ENCODE measurements around the gene NT5C2. TPM values are rescaled to one million over a fixed set of nuclear protein-coding genes. Genes with fewer than 3 reads are reported as not detected.
A peak's percentile ranks its signal among the peaks of the same experiment; 100 is the strongest.

NT5C2 gene
- total RNA-seq, 2 experiments from 2014 or later = 39.1 to 43.0 TPM

DNA sequence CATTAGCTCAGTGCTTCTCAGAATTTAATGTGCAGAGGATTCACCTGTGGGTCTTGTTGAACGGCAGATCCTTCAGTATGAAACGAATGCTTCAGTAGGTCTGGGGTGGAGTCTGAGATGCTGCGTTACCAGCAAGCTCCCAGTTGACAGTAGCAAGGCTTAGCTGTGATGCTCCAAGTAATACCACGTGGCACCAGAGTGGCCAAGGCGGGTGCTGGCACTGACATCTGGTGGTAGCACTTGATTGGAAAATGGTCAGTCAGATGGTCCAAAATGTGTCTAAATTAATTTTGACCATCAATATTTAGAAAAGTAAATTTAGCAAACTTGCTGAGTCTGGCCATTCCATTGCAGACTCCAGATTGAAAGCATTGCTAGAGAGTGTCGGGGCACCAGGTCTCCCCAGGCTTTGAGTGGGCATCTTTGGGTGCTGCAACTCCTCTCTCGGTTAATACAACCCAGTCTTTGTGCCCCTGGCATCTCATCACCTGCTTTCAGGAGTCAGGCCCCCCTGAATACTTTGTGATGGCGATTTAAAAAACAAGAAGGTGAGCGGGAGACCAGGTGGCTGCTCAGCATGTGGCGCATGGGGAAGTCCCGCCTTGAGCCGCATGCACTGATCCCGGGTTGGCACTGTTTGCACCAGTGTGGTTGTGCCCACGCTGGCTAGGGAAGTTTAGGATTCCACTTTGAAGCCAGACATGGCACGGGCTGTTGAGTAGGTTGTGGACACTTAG is 130.1 kb downstream of the NT5C2 start:
- Mint-ChIP-seq H3K4me1 (ENCODE audit: low read depth) (no peaks in the 10 kb centered on the region), H3K36me3 (ENCODE audit: low read depth) (no peaks in the 10 kb centered on the region), H3K27me3 (no peaks in the 10 kb centered on the region), H3K27ac (no peak overlapping the region), H3K9me3 (no peaks in the 10 kb centered on the region), H3K4me3 (no peak overlapping the region)
- POLR2A ChIA-PET = no interaction called here
- ATAC-seq (no peak), DNase-seq (no peak)
- TF ChIP-seq, protein P1, sequence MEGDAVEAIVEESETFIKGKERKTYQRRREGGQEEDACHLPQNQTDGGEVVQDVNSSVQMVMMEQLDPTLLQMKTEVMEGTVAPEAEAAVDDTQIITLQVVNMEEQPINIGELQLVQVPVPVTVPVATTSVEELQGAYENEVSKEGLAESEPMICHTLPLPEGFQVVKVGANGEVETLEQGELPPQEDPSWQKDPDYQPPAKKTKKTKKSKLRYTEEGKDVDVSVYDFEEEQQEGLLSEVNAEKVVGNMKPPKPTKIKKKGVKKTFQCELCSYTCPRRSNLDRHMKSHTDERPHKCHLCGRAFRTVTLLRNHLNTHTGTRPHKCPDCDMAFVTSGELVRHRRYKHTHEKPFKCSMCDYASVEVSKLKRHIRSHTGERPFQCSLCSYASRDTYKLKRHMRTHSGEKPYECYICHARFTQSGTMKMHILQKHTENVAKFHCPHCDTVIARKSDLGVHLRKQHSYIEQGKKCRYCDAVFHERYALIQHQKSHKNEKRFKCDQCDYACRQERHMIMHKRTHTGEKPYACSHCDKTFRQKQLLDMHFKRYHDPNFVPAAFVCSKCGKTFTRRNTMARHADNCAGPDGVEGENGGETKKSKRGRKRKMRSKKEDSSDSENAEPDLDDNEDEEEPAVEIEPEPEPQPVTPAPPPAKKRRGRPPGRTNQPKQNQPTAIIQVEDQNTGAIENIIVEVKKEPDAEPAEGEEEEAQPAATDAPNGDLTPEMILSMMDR (IDR thresholded peaks at IDR 0.05) = no peak
- CTCF ChIA-PET = interaction anchor here (1.3 to 12.4 kb wide), 3 partner anchors 144 to 183 kb away, joined by 3 to 144 read pairs (median 10); partner anchors contain the start of genes CNNM2 and RPEL1
- intact Hi-C loops (cut with micrococcal nuclease) = no loop called here

DNA sequence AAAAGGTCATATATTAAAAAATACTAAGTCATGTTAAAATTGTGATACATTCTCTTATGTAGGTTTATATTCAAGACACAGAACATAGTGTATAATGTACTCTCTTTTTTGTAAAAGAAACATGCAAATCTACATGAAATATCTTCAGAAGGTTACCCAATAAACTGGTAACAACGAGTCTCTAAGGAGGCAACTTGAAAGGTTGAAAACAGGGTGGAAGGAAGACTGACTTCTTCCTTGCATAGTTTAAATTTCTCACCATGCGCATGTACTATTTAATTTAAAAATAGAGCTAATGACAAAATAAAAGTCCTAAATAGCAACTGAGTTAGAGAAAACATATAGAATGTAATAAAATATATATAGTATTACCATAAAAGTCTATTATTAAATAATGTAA is 132.5 kb downstream of the NT5C2 start:
- H3K9me3 Mint-ChIP-seq = no peaks in the 10 kb centered on the region
- no peak overlapping the region for H3K27ac Mint-ChIP-seq
- H3K27me3 Mint-ChIP-seq = no peaks in the 10 kb centered on the region
- no peaks in the 10 kb centered on the region for H3K4me1 Mint-ChIP-seq (ENCODE audit: low read depth)
- CTCF ChIA-PET = interaction anchor here (12.4 kb wide), 1 partner anchor 141 kb away, joined by 144 read pairs; the partner anchor contains the start of gene CNNM2
- TF ChIP-seq, protein P1 (IDR thresholded peaks at IDR 0.05) = no peak
- no peak for ATAC-seq
- no peak overlapping the region for H3K4me3 Mint-ChIP-seq
- DNase-seq = no peak
- H3K36me3 Mint-ChIP-seq (ENCODE audit: low read depth) = peaks cover 3% of the 10 kb centered on the region
- POLR2A ChIA-PET = no interaction called here
- intact Hi-C loops (cut with micrococcal nuclease) = no loop called here

DNA sequence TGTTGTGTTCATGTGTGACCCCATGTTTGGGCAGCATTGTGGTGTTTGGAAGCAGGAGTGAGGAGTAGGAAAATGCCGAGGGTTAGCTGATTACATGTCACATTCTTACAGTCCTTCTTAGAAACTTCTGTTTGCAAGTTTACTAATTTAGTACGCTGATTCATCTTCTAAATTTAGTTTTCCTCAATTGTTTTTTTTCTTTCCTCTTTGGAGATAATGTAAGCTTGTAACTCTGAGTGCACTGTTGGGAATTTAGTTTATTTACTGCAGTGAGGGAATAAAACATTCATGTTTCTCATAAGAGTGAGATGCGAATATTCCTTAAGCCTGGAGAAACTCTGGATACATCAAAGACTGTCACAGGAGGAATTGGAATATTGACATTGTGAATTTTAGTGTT is 135.0 kb downstream of the NT5C2 start:
- intact Hi-C loops (cut with micrococcal nuclease) = no loop called here
- ATAC-seq (no peak), DNase-seq (no peak)
- TF ChIP-seq, protein P1 (IDR thresholded peaks at IDR 0.05) = no peak
- Mint-ChIP-seq H3K4me1 (ENCODE audit: low read depth) (peaks cover 18% of the 10 kb centered on the region), H3K36me3 (ENCODE audit: low read depth) (peaks cover 3% of the 10 kb centered on the region), H3K9me3 (no peaks in the 10 kb centered on the region), H3K27me3 (no peaks in the 10 kb centered on the region), H3K27ac (no peak overlapping the region), H3K4me3 (no peak overlapping the region)
- ChIA-PET CTCF (no interaction called here), POLR2A (interaction anchor here (0.7 to 1.0 kb wide), 2 partner anchors 45 to 140 kb away, joined by 3 to 4 read pairs; partner anchors contain the start of gene CNNM2)

DNA sequence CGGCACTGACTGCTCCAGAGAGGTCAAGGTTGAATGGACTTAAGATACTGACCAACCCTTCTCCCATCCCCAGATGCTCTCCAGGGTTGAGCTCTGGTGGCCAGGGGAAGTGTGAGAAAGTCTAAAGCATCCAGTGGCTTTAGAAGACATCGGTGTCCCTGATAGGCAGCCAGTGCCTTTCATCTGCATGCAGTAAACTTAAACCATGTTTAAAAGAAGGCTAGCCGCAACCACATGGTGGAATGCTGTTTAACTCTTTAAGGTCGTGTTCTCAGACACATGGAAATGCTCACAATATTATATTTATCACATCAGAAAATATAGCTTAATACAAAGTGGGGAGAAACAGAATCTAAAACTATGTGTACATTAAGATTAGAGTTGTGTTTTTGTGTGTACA is 138.0 kb downstream of the NT5C2 start:
- H3K4me1 Mint-ChIP-seq (ENCODE audit: low read depth) = peaks cover 18% of the 10 kb centered on the region
- intact Hi-C loops (cut with micrococcal nuclease) = no loop called here
- H3K27ac Mint-ChIP-seq = no peak overlapping the region
- no peaks in the 10 kb centered on the region for H3K27me3 Mint-ChIP-seq
- no peaks in the 10 kb centered on the region for H3K9me3 Mint-ChIP-seq
- no peak for DNase-seq
- no peak overlapping the region for H3K4me3 Mint-ChIP-seq
- no peak for ATAC-seq
- TF ChIP-seq, protein P1 (IDR thresholded peaks at IDR 0.05) = no peak
- peaks cover 3% of the 10 kb centered on the region for H3K36me3 Mint-ChIP-seq (ENCODE audit: low read depth)
- CTCF ChIA-PET = interaction anchor here (0.7 to 5.9 kb wide), 5 partner anchors 14 to 138 kb away, joined by 3 to 45 read pairs (median 5); partner anchors contain the start of gene CNNM2
- POLR2A ChIA-PET = interaction anchor here (0.9 to 1.1 kb wide), 4 partner anchors 9 to 369 kb away, joined by 3 to 5 read pairs (median 3); partner anchors contain the start of gene CNNM2

DNA sequence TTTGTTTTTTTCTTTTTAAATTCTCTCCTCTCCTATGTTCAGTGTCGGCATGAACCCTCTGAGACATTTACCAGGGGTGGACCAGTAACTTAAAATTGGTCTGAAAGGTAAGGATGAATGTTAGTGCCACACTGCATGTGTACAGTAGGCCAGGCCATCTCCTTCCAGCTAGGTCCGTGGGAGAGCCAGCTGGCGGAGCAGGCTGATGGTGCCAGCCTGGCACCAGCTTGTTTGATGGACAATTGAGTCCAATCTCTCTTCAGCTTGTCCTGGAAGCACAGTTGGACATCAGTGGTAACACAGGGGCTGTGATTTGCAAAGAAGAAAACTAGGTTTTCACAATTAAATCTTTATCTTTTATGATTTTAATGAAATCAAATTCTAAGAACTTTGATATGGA is 138.5 kb downstream of the NT5C2 start:
- POLR2A ChIA-PET = interaction anchor here (0.8 to 1.2 kb wide), 5 partner anchors 9 to 369 kb away, joined by 3 to 4 read pairs (median 3); partner anchors contain the start of gene CNNM2
- DNase-seq (no peak), ATAC-seq (no peak)
- Mint-ChIP-seq H3K4me3 (peak overlapping the region; percentile 79), H3K9me3 (no peaks in the 10 kb centered on the region), H3K4me1 (ENCODE audit: low read depth) (peaks cover 18% of the 10 kb centered on the region), H3K27me3 (no peaks in the 10 kb centered on the region), H3K27ac (peak overlapping the region; percentile 85), H3K36me3 (ENCODE audit: low read depth) (peaks cover 3% of the 10 kb centered on the region)
- CTCF ChIA-PET = interaction anchor here (0.8 to 5.9 kb wide), 5 partner anchors 12 to 137 kb away, joined by 4 to 45 read pairs (median 5); partner anchors contain the start of gene CNNM2
- TF ChIP-seq, protein P1 (IDR thresholded peaks at IDR 0.05) = no peak
- intact Hi-C loops (cut with micrococcal nuclease) = no loop called here
